ENCODE results near the gene JARID2.

- TF ChIP-seq CTCF (IDR thresholded peaks at IDR 0.05) (no peak), EP300 (IDR thresholded peaks at IDR 0.05) (no peak)
Observed at GRCh38 chr6:15335385-15335784, 89.5 kb downstream of the JARID2 start.

Data from suprapubic skin (tissue), 3 donors.